Upper lobe of left lung (tissue), 6 donors: Measurements from ENCODE around the gene NOP56. TPM values are rescaled to one million over a fixed set of nuclear protein-coding genes. Genes with fewer than 3 reads are reported as not detected.

Experiments
- ATAC-seq, 2 donors: fragments of 200-7000 bp; cut with Tn5 transposase; one replicate each; pipeline ENCODE4 v1.9.1; 2022; ENCODE audit warnings: mild to moderate bottlenecking in 2 of 2, moderate library complexity in 2 of 2; ENCODE audit not compliant: low FRiP score in 2 of 2
- DNase-seq, 2 donors: peaks; one replicate each; pipeline ENCODE4 v3.0.0-alpha.2; 2019 to 2020
- H3K27ac ChIP-seq, 4 donors: fragments of 200-600 bp; sonication (generic); one replicate each; pipeline ENCODE4 v1.5.1; 2016 to 2019
- H3K27me3 ChIP-seq, 4 donors: fragments of 200-600 bp; sonication (generic); one replicate each; pipeline ENCODE4 v1.5.1; 2017 to 2019
- H3K36me3 ChIP-seq, 4 donors: fragments of 200-600 bp; sonication (generic); one replicate each; pipeline ENCODE4 v1.5.1; 2016 to 2019
- H3K4me1 ChIP-seq, 4 donors: fragments of 200-600 bp; sonication (generic); one replicate each; pipeline ENCODE4 v1.5.1; 2018 to 2019
- H3K4me3 ChIP-seq, 4 donors: fragments of 200-600 bp; sonication (generic); one replicate each; pipeline ENCODE4 v1.5.1; 2017 to 2019; ENCODE audit warnings: mild to moderate bottlenecking in 2 of 4, moderate library complexity in 1 of 4
- H3K9me3 ChIP-seq, 4 donors: fragments of 200-600 bp; sonication (generic); one replicate each; pipeline ENCODE4 v1.5.1; 2018 to 2019
- EP300 ChIP-seq, 4 donors: sonication (generic); formaldehyde crosslinking; IDR thresholded peaks; one replicate each; pipeline ENCODE4 v1.5.1; 2017; ENCODE audit warnings: antibody characterized with exemption in 4 of 4, control low read depth in 2 of 4
- POLR2A ChIP-seq, 4 donors: fragments of 450-650 bp; IDR thresholded peaks; one replicate each; pipeline ENCODE4 v1.5.1; 2016 to 2017; ENCODE audit warnings: antibody characterized with exemption in 4 of 4, mild to moderate bottlenecking in 2 of 4
- POLR2AphosphoS5 ChIP-seq, 2 donors: sonication (generic); formaldehyde crosslinking; IDR thresholded peaks; one replicate each; pipeline ENCODE4 v1.5.1; 2017; ENCODE audit warnings: antibody characterized with exemption in 2 of 2
- WGBS, 2 donors: methylation state at CpG; one replicate each; pipeline ENCODE4 v1.1.5; 2017 to 2018; 5-methylcytosine and 5-hydroxymethylcytosine counted together
- total RNA-seq, 6 donors: library from RNA; depleted of rRNA in 4 of 6; stranded (reverse); fragments of >200 nt in 4 of 6; gene quantifications; one replicate each; pipeline versions ENCODE4 v1.1.0 to v1.2.1, GENCODE V29; 2016 to 2021
- TF ChIP-seq, protein P1 (sequence below), 6 experiments: fragments of 450-650 bp in 4 of 6; fragments of 200-600 bp in 2 of 6; sonication (generic) in 2 of 6; IDR thresholded peaks; one replicate each; pipeline ENCODE4 v1.5.1; 2016 to 2019; ENCODE audit warnings: antibody characterized with exemption in 6 of 6
- donor health status: DM: no; HTN: no; CAD: no; lungs with moderate emphysema.
- donor health status: DM: no; HTN: yes; CAD: no; lungs with severe emphysema.

The NOP56 gene
- total RNA-seq, 6 donors from 2014 or later = 64.8 to 162 (median 93.6) TPM

DNA sequence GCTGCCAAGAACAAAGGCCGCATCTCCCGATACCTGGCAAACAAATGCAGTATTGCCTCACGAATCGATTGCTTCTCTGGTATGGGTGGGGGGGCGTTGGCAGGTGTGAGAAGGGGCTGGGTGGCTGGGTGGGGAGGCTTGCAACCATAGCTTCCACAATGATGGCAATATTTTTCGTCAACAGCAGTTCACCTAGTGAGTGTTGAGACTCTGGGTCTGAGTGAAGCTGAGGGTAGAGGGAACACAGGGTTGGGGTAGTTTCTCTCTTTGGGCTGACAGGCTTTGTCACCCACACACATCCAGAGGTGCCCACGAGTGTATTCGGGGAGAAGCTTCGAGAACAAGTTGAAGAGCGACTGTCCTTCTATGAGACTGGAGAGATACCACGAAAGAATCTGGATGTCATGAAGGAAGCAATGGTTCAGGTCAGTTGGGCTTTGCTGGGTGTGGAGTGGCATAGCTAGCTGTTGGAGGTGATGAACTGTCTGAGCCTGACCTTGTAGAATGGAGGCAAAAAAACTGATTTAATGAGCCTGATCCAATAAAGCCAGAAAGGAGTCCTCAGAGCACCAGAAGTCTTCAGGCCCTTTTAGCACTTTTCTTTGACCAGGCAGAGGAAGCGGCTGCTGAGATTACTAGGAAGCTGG is 4.2 kb downstream of the NOP56 start:
- no peak overlapping the region for H3K4me3 ChIP-seq
- peaks cover 13 to 22% (median 17%) of the 10 kb centered on the region in 4 donors for H3K4me1 ChIP-seq
- ATAC-seq (no peak), DNase-seq (no peak)
- H3K27me3 ChIP-seq = no peaks in the 10 kb centered on the region
- H3K9me3 ChIP-seq = no peaks in the 10 kb centered on the region
- H3K27ac ChIP-seq = no peak overlapping the region
- WGBS, 2 donors = 90 to 92% methylated on average over 12 of the region's 12 CpGs
- no peak for TF ChIP-seq POLR2A (IDR thresholded peaks at IDR 0.05)
- TF ChIP-seq, protein P1, sequence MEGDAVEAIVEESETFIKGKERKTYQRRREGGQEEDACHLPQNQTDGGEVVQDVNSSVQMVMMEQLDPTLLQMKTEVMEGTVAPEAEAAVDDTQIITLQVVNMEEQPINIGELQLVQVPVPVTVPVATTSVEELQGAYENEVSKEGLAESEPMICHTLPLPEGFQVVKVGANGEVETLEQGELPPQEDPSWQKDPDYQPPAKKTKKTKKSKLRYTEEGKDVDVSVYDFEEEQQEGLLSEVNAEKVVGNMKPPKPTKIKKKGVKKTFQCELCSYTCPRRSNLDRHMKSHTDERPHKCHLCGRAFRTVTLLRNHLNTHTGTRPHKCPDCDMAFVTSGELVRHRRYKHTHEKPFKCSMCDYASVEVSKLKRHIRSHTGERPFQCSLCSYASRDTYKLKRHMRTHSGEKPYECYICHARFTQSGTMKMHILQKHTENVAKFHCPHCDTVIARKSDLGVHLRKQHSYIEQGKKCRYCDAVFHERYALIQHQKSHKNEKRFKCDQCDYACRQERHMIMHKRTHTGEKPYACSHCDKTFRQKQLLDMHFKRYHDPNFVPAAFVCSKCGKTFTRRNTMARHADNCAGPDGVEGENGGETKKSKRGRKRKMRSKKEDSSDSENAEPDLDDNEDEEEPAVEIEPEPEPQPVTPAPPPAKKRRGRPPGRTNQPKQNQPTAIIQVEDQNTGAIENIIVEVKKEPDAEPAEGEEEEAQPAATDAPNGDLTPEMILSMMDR (IDR thresholded peaks at IDR 0.05) = no peak
- no peak for TF ChIP-seq EP300 (IDR thresholded peaks at IDR 0.05)
- no peak for TF ChIP-seq POLR2AphosphoS5 (IDR thresholded peaks at IDR 0.05)
- peaks cover 40 to 78% (median 72%) of the 10 kb centered on the region in 4 donors for H3K36me3 ChIP-seq

DNA sequence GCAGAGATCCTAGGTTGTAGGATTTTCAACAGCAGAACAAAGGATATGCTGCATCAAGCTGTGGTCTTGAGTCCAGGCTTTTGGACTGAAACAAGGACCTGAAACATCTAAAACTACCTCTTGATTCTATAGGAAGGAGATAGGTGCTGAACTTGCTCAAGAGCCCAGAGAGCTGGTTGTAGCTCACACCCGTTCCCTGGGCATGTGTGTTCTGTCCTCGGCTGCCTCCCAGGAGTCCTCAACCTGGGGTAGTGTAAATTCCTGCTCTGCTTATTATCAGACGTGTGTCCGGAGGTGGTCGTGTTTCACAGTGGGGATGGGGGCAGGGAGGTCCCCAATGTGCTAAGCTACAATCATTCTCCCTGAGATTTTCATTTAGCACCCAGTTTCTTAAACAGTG is 4.8 kb downstream of the NOP56 start:
- no peak overlapping the region for H3K4me3 ChIP-seq
- peaks cover 40 to 85% (median 73%) of the 10 kb centered on the region in 4 donors for H3K36me3 ChIP-seq
- H3K9me3 ChIP-seq = no peaks in the 10 kb centered on the region
- TF ChIP-seq POLR2A (IDR thresholded peaks at IDR 0.05) = no peak
- no peak for TF ChIP-seq POLR2AphosphoS5 (IDR thresholded peaks at IDR 0.05)
- TF ChIP-seq EP300 (IDR thresholded peaks at IDR 0.05) = no peak
- 83 to 86% methylated on average over 5 of the region's 5 CpGs for WGBS, 2 donors
- no peak overlapping the region for H3K27ac ChIP-seq
- no peaks in the 10 kb centered on the region for H3K27me3 ChIP-seq
- ATAC-seq (no peak), DNase-seq (no peak)
- H3K4me1 ChIP-seq = peaks cover 13 to 20% (median 16%) of the 10 kb centered on the region in 4 donors

DNA sequence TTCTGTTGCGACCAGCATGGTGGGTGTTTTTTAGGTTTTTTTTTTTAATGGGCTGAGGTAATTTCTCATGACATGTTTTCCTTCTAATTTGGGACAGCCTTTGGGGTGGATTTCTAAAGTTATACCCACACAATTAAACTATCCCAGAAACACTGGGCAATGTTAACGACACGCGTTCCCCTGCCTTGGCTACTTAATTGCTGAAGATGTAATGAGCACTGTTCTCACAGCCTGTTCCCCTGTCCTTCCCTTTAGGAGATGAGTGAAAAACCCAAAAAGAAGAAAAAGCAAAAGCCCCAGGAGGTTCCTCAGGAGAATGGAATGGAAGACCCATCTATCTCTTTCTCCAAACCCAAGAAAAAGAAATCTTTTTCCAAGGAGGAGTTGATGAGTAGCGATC is 5.2 kb downstream of the NOP56 start:
- ATAC-seq (no peak), DNase-seq (no peak)
- H3K27me3 ChIP-seq = no peaks in the 10 kb centered on the region
- no peak overlapping the region for H3K27ac ChIP-seq
- H3K4me3 ChIP-seq = no peak overlapping the region
- TF ChIP-seq POLR2AphosphoS5 (IDR thresholded peaks at IDR 0.05) = no peak
- TF ChIP-seq, protein P1 (IDR thresholded peaks at IDR 0.05) = no peak
- peaks cover 40 to 87% (median 74%) of the 10 kb centered on the region in 4 donors for H3K36me3 ChIP-seq
- H3K4me1 ChIP-seq = peaks cover 14 to 20% (median 16%) of the 10 kb centered on the region in 4 donors
- no peaks in the 10 kb centered on the region for H3K9me3 ChIP-seq
- 77 to 89% methylated on average over 5 of the region's 5 CpGs for WGBS, 2 donors

DNA sequence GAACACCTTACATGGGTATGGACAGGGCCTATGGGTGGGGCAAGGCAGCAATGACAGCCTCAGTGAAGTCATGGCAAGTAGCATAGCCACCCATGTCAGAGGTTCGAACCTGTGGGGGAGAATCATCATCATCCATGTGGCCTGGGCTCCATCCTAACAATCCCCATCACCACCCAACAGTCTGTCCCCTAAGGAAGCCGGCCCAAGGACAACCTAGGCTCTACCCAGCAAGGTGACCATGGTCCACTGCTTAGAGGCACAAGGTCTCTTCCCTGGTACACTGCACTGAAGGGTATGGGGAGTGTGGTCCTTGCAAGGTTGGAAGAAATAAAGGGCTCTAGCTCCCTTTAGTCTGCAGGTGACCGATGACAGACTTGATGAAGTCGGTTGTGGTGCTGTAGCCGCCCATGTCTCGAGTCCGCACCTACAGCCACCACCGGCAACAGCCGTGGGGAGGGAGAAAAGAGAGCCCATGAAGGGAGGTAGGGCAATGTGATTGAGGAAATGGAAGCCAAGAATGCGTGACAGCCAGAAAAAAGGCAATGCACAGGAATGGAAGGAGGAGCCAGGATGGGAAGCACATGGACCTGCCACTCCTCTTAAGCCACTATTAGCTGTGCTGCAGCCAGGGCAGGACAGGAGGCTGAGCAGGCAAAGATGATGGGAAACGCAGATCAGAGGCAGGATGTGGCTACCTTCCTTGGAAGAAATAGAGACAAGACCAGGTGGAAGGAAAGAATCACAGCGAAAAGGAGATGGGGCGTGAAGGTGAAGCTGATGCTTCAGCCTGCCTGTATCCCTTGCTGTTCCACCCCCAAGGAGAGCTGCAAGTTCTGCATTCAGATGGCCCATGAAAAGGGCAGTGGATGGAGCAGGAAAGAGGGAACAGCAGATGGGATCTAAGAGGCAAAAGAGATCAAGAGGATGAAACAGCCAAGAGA is 6.3 kb downstream of the NOP56 start:
- no peaks in the 10 kb centered on the region for H3K27me3 ChIP-seq
- ATAC-seq (no peak), DNase-seq (no peak)
- H3K36me3 ChIP-seq = peaks cover 40 to 87% (median 74%) of the 10 kb centered on the region in 4 donors
- WGBS, 2 donors = 77 to 84% methylated on average over 11 to 13 of the region's 13 CpGs
- TF ChIP-seq EP300 (IDR thresholded peaks at IDR 0.05) (no peak), POLR2AphosphoS5 (IDR thresholded peaks at IDR 0.05) (no peak), POLR2A (IDR thresholded peaks at IDR 0.05) (no peak)
- TF ChIP-seq, protein P1 (IDR thresholded peaks at IDR 0.05) = no peak
- H3K27ac ChIP-seq = no peak overlapping the region
- peaks cover 17 to 21% (median 19%) of the 10 kb centered on the region in 4 donors for H3K4me1 ChIP-seq
- H3K4me3 ChIP-seq = no peak overlapping the region
- no peaks in the 10 kb centered on the region for H3K9me3 ChIP-seq

DNA sequence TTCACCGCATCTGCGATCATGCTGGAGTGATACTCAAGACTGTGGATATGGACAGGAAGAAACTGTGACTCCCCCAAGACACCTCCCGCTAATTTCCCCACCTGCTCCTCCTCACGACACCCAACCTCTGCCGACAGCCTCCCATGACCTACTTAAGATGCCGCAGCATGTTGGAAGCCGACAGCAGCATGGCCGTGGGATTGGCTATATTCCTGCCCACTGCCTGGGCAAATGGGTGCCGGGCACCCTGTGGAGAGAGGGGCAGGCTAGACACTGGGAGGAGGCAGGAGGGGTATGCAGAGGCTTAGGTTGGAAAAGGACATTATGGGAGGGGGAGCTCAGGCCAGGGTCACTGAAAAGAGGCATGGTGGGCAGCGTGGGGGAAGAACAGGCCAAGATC is 7.1 kb downstream of the NOP56 start:
- 93 to 96% methylated on average over 10 of the region's 10 CpGs for WGBS, 2 donors

More for the DNA sequence above, 7.1 kb downstream of the NOP56 start:
- Histone ChIP-seq H3K9me3 (no peaks in the 10 kb centered on the region), H3K4me1 (peaks cover 12 to 14% (median 12%) of the 10 kb centered on the region in 4 donors), H3K27me3 (no peaks in the 10 kb centered on the region), H3K27ac (no peak overlapping the region), H3K4me3 (no peak overlapping the region), H3K36me3 (peaks cover 36 to 79% (median 69%) of the 10 kb centered on the region in 4 donors)
- TF ChIP-seq, protein P1 (IDR thresholded peaks at IDR 0.05) = no peak
- TF ChIP-seq POLR2A (IDR thresholded peaks at IDR 0.05) (no peak), POLR2AphosphoS5 (IDR thresholded peaks at IDR 0.05) (no peak), EP300 (IDR thresholded peaks at IDR 0.05) (no peak)
- ATAC-seq = no peak
- DNase-seq = no peak
